ENCODE measurements around the gene ARID1B.

Gene ARID1B

DNA sequence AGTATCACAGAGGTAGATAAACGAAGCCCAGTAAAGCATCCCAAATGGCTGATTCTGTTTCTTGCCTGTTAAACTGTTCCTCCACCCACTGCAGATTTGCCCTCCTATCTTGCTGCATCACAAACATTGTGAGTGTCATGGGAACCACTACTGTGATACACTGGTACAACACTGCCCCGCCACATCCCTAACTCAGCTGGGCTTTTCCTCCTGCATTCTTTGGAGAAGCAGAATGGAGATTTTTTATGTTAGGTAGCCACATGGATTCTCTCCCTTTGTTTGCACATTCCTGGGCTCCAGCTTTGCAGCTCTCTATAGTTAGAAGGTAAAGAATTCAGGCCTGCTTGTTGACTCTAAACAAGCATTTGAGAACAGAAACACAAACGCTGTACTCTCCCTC, 312.1 kb downstream of the ARID1B start:
- DNase-seq: peak; percentile 74

DNA sequence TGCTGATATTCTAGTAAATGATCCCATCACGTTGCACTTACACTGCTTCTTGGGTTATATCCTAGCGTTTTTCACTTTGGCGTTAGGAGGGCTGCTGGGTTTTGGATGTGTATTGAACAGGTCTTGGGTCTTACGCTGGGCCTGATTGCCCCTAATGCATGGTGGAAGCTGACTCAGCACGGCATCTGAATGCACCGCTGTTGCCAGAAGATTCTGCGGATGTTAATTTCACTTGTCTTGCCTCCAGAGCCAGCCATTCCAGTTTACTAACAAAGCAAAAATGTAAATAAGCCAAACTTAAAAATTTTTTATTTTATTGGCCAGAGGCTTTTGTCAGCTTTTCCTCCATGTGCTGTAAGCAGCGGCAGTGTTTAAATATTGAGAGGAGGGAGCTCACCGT, 312.7 kb downstream of the ARID1B start:
- no peak for DNase-seq

DNA sequence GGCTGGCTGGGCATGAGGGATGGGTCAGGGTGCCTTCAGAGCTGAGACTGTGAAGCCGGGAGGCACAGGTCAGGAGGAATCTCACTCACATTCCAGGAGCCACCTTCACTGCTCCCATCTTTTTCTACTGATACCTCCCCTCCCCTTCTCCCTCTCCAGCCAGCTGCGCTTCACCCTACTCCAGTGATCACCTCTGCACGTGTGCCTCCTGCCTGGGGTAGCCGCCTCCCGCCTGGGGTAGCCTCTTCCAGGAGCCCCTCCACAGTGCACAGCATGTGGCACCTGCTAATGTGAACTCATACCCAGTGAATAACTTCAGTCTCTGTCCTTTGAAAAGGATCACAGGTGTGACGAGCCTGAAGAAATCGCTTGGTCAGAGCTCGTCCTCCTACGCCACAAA, 313.6 kb downstream of the ARID1B start:
- DNase-seq: no peak

DNA sequence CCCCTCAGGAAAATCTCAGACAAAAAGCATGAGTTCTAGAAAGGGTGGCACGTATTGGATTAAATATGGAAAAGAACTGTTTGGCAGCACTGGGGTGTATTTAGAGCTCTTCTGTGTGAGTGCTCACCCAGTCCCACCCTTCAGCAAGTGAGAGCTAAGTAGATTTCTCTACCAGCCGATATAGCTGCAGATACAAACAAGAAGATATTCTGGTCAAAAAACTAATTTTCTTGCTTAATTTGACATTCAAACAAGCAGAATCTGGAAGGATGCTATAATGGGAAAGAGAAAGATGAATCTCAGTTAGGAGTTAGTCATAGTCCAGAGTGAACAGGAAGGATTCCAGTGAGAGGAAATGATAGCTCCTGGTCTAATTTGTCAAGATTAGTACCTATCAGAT, 314.1 kb downstream of the ARID1B start:
- no peak for DNase-seq

DNA sequence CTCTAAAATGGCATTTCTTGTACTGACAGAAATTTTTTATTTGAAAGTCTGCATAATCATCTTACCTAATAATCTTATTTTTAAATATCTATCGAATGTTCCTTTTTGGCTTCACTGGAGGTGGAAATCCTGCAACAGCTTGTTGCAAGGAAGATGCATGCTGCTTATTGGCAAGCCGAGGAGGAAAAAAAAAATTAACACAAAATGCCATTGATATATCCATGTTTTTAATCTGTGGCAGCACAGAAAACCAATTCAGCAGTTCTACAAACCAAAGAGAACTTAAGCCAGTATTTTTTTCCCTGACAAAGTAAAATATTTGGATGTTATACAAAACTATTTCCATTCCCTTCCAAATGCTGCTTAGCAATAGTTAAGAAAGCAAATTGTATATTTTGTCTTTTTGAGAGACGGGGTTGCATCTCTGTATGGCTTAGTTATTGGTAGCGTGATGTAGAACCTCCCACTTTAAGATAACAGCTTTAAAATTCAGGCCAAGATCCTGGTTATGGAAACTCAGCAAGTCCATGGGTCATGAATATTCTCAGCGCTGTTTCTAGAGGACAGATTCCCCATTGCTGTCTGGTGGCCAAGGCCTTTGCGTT, 314.8 kb downstream of the ARID1B start:
- DNase-seq: no peak

DNA sequence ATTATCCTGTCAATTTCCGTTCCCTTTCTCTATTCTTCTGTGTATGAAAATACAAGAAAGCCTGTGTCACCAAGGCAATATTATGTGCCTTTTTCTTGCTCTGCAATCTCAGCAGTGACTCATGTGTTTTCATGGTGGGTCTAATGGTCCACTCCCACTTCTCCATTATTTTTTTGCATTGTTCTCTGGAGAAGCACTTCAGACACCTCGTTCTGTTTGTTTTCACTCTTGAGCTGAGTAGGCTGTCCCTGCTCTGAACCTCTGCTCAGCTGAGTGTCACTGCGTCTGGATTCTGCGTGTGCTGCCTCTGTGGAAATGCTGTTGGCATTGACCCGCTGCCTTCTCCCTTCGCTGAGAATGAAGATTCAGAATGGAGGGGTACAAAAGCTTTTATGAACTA, 315.6 kb downstream of the ARID1B start:
- DNase-seq: no peak

DNA sequence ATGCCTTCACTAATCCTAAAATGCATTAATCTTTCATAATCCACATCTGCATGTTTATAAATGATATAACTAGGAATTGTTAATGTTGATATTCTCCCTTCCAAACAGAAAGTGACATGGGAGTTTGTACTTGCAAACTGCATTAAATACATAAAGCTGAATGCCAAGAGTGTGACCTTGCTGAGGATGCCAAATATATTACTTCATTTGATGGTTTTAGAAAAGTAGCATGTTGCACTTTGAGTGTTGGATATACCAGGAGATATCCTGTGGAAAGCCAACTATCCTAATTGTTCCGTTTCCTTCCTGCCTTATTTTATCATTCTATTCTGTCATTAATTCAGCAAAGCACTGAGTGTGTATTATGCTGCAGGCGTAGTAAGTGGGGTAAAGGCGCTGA, 316.4 kb downstream of the ARID1B start:
- DNase-seq: no peak

DNA sequence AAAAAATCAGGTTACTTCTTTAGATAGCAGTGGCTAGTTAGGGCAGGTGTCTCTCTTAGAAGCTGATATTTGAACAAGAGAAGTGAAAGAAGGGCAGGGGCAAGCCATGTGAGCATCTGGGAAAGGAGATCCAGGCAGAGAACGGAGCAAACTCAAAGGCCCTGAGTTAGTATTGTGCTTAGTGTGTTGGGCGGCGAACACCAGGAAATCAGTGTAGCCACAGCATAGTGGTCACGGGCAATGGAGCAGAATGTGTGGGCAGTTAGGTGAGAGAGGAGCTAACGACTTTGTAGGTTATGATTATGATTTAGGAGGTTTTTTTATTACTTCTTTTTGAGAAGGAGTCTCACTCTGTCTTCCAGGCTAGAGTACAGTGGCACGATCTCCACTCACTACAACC, 316.9 kb downstream of the ARID1B start:
- DNase-seq: no peak

DNA sequence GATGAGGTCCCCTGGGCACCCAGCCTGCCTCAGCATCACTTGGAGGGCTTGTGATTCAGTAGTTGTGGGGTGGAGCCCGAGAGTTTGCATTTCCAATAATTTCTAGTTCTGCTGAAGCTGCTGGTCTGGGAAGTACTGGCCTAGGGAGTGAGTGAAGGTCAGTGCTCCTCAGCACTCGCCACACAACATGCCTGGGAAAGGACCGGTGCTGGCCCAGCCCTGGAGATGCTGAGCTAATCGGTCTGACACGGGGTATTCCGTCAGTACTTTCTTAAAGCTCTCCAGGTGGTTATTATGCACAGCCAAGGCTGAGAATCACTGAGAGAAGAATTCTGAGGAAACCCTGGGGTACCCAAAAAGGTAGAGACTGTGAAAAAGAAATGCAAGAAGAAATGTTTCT, 317.9 kb downstream of the ARID1B start:
- no peak for DNase-seq

DNA sequence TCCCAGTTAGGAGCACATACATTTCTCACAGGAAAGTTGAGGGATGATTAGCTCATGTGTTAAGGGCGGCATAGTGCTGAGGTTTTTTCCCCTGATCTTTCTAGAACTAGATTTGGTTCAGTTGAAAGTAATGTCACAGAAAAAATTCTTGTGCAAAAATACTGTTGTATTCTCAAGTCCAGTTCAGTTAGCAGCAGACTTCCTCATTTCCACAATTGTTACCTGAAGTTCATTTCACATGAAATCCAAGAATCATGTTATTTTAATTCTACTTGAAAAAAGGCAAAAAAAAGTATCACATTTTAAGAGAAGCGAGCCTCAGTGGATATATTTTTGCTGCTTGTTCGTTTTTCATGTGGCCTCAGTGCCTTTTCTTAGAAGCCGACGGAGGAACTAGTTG, 318.4 kb downstream of the ARID1B start:
- DNase-seq: no peak

DNA sequence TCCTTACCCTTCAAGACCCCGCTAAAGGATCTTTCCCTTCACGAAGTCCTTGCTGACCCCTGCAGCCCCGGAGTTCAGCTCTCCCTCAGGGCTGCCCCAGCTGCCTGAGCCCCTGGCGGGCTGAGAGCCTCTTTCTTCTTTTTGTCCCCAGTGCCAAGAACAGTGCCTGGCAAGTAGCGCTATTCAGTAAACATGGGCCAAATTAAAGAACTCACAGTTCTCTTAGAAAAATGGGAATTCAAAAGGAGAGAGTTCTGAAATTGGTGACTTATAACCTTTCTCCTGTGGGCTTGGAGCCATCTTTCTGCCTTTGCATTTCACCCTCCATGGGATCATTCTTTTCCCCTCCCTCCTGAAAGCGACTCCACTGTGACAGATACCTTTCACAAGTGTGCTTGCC, 318.9 kb downstream of the ARID1B start:
- DNase-seq: no peak

DNA sequence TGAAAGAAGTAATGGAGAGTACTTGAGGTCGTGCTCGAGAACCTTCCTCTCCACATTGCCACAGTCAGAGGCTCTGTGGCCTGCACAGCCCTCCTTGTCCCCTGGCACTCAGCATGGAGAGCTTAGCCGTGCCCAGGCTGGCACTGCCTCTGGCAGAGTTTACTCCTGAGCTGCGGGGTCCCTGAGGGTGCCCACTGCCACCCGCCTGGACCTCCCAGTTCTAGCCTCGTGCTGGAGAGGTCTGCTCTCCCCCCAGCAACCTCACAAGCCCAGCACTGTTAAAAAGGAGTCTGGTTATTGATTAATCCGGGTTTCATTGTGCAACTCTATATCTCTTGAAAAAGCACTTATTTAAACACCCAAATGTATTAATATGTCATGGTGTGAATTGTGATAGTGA, 319.3 kb downstream of the ARID1B start:
- no peak for DNase-seq

DNA sequence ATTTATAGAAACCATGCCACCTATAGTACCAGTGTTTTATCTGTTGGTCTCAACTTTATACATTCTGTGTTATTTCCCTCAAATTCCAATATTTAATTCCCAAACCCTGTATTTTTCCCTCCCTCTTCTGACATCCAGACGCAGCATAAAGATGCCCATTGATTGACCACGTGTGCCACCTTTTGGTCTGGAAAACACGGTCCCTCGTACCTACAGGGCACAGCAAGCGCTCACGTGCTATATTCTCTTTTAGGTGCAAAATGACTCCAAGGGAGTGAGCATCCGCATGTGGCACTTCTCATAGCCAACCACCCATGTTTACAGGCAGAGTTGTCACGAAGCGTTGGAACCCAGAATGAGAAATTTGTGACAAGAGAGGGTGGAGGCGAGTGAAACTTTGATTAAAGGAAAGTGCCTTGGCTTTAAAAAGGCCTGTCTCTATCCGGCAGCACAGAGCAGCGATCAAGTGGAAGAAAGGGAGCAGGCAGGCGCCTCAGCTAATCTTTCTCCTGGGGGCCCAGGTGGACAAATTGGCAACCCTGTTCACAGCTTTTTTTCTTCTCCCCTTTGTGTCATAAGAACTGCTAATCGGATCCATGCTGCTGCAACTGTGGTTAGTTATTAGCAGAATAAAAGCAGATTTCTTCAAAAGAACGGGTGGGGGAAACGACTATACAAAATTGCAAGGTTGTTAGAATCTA, 320.2 kb downstream of the ARID1B start:
- no peak for DNase-seq

DNA sequence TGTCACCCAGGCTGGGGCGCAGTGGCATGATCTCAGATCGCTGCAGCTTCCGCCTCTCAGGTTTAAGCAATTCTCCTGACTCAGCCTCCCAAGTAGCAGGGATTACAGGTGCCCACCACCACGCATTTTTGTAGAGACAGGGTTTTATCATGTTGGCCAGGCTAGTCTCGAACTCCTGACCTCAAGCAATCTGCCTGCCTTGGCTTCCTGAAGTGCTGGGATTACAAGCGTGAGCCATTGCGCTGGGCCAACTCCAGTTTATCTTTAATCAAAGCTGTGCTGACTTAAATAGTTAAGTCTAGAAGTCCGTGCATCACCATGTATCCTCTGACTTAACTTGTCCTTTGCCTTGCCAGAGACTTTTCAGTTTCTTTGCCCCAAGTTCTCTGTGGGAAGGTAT, 321.8 kb downstream of the ARID1B start:
- DNase-seq: no peak

DNA sequence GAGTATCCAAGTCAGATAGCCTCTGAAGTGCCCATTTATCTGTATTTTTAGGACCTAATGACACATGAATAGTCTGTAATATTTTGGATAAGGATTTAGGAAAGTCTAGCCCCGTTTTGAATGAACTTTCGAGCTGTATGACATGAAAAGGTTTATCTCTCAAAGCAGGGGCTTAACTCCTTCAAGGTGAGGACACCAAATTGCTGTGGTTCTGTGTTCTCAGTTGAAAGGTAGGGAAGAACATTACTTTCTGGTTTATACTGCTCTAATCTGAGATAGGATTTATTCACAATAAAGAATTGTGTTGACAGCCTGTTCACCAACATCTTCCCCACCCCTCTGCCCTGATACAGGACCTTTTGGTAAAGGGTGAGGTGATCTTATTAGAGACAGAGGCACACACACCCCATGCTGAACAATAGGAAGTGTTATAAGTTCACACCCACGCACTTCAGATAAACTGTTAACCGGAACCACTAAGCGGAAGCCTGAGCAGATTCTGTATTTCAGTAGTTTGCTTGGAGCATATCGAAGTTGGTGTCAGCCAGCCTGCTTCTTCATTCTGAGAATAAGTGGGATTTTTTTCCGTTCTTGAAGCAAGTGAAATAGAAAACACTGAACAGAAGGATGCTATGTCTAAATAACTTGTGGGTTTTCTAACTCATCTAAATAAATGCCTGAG, 322.9 kb downstream of the ARID1B start:
- no peak for DNase-seq

DNA sequence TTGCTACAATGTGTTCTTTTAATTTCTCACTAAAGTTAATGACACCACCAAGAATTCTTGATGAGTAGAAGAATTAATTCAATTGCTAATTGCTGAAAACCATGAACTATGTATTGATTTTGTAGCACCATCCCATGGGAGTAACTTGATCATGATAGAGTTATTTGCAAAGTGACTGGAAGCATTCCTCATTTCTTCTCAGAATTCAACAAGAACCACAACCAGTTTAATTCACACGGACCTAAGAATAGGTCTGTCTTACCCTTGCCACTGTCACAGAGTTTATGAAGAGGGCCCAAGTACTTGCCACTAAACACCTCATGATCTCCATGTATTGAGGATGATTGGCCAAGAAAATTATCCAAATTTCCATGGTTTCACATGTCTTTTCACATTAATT, 324.0 kb downstream of the ARID1B start:
- no peak for DNase-seq

DNA sequence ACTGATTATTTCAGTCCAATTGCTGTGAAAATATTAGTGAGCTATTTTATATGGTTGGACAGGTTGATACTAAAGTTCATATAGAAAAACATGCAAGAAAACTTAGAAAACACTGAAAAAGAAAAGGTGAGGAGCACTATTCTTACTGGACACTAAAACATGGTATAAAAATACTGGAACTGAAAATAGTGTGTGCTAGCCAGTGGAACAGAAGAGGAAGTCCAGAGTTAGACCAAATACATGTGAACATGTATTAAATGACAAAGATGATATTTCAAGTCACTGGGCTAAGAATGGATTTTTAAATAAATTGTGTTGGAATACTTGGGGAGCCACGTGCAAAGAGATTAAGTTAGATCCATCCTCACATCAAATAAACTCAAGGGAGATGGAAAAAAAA, 327.6 kb downstream of the ARID1B start:
- DNase-seq: no peak

DNA sequence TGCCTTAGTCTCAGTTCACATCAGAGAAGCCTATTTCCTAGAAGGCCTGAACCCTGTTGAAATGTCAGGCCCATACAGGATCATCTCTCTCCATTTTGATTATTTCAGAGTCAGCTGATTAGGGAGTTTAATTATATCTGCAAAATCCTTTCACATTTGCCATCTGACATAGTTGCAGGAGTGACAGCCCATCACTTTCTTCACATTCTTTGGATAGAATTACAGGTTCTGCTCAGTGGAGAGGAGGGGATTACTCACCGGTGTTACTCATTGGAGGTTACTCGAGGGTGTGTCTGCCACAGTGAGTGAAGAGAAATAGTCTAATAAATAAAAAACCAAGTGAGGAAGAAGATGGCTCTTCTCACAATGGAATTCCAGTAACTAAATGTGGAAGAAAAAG, 329.3 kb downstream of the ARID1B start:
- peak; percentile 66 for DNase-seq

DNA sequence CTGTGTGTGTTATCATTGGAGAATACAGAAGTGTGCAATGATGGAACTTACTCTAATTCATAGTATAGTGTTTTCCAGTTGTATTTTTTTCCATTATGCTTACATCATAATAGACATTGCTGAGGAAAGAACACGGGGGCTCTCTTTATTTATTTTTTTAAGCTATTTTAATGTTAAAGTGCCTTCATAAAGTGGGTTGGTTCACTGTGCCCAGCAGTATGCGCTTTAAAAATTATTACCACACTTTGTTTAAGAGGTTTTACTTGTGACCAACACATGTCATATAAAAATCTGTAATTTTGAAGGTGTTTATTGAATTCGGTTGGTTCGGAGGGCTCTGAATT, 330.4 kb downstream of the ARID1B start:
- no peak for DNase-seq

DNA sequence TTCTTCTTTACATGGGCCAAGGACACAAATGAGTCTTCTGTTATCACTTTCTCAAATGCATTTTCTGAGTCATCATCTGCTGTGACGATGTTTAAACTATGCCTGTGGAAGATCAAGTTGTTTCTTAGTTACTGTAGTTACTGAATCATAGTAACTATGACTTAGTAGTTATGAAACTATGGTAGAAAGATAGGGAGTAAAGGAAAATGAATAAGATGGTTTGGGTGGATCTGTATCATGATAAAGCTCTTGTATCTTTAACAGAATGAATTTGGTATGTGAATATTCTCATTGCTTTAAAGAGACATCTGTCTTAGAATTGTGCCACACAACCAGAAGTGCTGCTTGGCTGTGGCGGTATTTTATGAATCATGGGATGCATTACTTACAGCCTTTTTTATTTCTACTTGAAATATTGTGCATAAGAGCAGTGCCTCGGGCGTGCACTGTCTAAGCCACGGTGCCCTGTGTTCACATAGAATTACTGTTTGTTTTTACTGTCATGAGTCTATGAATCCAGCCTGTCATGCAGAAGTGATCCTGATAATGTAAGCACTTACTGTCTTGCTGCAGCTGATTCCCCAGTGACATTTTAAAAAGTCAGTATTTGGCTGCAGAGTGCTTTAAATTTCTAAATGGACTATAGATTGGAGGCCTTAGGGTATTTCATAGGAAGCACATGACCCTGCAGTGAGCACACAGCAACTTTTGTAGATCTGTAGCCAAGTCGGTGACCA, 330.9 kb downstream of the ARID1B start:
- DNase-seq: peak; percentile 90

DNA sequence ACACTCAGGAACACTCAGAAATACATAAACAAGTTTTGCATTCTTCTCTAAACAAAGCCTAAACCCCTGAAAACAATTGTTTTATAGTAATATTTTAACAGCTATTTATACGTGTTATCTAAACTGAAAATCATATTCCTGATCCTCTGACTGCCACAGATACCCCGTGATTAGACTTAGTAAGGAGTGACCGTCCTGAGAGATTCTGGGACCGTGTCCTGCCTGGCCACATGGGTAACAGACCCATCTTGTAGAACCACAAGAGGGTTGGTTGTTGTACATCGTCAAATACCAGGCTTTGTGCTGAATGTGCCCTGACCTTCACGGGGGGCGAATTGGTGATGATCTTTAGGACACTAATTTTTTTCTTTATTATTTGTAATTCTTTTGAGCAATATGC, 331.7 kb downstream of the ARID1B start:
- no peak for DNase-seq

DNA sequence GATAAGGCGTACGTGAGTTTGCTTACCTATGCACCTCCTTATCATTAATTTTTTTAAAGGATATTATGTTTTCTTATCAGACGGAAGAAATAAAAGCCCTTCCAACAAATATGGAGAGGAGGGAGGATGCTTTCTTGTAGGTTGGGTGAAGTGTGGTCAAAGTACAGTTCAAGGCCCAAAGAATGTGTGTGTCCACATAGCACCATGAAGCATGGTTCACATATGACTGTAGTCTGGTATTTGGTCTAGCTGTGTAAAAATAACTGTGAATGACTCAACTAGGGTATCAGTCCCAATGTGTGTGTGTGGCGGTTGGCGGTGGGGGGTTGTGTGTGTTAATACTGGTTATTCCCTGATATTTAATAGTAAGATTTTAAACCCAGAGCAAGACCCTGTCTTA, 333.4 kb downstream of the ARID1B start:
- DNase-seq: peak; percentile 76

DNA sequence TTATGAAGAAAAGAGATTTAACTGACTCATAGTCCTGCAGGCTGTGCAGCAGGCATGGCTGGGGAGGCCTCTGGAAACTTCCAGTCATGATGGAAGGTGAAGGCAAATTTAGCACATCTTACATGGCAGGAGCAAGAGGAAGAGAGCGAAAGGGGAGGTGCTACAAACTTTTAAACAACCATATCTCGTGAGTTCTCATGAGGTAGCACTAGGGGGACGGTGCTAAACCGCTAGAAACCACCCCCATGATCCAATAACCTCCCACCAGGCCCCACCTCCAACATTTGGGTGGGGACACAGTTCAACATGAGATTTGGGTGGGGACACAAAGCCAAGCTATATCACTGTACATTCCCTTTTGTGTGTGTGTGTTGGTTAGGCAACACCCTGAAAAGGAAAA, 336.2 kb downstream of the ARID1B start:
- DNase-seq: no peak

DNA sequence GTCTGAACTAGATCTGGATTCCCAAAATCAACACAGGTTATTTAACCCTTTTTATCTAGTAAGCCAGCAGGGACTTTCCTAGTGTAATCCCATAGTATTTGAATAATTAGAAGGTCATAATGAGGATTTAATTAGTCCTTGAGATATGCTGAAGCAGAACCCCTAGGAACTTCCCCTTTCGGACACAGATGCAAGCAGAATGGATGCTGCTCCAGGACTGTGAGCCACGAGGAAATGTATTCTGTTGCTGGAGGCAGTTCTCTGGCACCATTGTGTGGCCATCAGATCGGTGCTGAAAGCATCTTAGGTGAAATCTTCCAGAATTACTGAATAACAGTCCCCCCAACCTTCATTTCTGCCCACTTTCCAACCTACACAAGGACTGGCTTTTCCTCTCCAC, 339.2 kb downstream of the ARID1B start:
- no peak for DNase-seq
